Brain pericyte (primary cell): ENCODE data around the gene HEXB.

Experiments
- DNase-seq: peaks from one replicate; pipeline ENCODE4 v3.0.0-alpha.2; 2012; ENCODE audit warnings: low read depth, low spot score

The HEXB gene

DNA sequence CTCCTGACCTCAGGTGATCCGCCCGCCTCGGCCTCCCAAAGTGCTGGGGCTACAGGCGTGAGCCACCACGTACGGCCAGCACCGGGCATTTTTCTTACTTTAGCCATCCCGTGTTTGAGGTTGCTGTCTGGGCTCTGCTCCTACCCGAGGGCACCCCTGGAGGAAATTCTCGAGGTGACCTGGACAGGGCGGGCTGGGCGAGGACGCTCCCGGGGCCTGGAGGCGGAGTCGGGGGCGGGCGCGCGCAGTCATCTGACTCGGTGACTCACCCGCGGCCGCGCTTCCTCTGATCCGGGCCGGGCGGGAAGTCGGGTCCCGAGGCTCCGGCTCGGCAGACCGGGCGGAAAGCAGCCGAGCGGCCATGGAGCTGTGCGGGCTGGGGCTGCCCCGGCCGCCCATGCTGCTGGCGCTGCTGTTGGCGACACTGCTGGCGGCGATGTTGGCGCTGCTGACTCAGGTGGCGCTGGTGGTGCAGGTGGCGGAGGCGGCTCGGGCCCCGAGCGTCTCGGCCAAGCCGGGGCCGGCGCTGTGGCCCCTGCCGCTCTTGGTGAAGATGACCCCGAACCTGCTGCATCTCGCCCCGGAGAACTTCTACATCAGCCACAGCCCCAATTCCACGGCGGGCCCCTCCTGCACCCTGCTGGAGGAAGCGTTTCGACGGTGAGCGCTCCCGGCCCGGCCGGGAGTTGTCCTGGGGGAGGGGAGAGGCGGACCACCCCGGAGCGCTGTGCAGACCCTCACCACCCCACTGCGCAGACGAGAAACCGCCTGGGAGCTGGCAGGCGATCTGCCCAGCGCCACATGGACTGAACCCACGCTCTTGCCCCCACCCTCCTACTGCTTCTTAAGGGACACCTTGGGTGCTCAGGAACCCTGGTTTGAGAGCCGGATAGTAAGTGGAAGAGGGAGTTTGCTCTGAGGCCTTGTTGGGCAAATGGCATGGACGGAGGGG, at the start of gene HEXB:
Gene HEXB, plus strand, starts transcription at position 334 of the 952 bp plus-strand sequence. Its CDS starts 28 bp downstream, at position 362.
- DNase-seq: no peak

DNA sequence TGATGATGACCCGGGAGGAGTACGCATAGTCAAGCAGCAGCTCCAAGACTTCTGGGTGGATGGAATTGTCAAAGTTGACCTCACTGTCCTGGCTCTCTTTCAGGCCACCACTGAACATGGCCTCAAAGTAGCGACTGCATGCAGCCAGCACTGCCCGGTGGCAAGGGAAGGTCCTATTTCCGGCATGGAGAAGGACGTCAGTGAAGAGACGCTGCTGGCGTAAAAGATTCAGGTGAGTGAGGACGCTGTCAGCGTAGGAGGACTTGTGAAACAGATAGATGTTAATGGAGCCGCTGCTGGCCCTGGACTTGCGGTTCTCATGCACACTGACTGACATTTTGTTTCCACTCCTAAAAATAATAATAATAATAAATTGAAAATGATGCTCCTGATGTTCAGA, 48.9 kb upstream of the HEXB start:
- DNase-seq: no peak

DNA sequence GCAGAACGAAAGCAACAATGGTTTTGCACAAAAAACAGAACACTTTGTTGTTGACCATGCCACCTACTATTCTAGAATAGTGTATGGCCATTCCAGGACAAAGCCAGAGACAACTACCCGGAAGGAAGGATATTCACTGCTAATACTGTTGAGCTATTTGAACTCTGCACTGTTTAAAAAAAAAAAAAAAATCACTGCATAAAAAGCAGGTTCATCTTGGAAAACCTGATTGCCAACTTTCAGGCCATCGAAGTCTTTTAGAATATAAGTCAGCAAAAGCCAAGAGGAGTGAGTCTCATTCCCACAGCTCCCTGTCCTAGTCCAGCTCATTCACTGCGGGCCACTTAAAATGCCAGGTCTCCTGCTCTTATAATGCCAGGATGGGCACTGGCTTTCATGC, 48.5 kb upstream of the HEXB start:
- DNase-seq: no peak

DNA sequence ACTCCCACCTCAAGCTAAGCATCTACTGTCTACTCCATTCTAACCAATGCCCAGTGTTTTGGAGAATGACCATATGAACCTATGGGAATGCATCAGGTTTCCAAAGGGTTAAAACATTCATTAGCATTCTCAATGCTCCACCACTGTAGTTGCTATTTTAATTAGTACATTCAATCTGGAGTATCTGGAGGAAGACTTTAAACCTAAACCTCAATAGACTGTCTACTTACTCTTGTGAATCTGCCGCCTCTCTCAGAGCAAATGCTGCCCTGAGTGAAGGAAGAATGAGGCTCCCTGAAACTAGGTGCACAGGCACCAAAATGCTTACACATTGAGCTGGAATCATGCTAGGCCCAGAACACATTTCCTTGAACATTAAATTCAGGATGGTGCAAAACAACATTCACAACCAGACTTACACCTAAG, 46.5 kb upstream of the HEXB start:
- no peak for DNase-seq

DNA sequence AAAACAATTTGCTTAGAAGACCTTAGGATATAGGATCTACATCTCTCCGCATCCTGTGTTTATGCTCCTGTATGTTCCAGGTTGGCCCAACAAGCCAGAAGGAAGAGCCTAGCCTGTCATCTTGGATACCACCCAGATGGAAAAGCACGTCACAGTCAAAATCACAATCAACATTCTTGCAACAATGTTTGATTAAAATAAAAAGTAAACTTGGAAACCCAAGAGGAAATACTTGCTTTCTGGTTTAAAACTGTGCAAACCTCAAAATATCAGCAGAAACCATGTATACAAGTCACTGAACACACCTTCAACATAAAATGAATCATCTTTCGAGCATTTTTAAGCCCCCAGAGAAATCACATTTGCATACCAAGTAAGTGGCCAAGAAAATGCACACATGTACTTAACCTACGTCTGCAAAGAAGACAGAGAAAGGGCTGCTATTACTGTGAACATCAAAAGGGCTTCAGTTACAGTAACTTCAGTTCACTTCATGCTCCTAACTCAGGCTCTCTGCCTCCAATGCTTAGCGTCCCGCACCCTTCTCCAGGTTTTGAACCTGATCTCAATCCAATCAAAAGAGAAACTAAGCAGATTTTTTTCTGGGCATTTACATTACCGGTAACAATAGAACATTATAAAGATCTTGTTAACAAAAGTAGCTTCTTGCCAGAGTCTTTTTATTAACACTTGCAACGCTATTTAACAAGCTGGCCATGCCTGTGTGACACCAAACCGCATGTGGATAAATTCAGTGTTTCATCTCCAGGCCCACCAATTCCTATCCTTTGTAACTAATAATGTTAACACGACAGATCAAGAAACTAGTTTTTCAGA, 45.8 kb upstream of the HEXB start:
- no peak for DNase-seq

DNA sequence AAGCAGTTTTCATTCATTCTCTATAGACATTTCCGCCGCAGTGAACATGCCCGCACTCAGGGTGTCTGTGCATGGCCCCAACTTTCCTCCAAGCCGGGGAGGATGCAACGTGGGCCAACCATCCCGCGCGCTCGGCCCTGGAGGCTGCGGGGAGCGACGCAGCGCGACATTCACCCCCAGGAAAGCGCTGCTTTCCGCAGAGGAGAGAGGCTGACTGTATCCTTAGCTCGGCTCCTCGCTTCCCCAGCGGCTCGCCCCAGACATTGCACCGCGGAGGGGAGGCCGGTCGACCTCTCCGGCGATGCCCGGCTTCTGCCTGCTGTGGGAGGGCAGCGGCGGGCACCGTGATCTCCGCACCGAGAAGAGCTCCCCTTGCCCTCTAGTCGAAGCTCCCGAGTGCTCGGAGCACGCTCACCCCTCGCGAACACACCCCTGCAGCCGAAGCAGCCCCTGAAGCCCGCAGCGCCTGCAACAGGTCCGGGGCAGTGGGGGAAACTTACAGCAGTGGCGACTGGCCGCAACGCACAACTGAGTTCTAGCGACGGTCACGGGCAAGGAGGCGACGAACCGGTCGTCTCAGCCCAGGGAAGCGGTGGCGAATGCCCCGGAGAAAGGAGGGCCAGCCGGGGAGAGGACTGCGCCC, 45.1 kb upstream of the HEXB start:
- no peak for DNase-seq

DNA sequence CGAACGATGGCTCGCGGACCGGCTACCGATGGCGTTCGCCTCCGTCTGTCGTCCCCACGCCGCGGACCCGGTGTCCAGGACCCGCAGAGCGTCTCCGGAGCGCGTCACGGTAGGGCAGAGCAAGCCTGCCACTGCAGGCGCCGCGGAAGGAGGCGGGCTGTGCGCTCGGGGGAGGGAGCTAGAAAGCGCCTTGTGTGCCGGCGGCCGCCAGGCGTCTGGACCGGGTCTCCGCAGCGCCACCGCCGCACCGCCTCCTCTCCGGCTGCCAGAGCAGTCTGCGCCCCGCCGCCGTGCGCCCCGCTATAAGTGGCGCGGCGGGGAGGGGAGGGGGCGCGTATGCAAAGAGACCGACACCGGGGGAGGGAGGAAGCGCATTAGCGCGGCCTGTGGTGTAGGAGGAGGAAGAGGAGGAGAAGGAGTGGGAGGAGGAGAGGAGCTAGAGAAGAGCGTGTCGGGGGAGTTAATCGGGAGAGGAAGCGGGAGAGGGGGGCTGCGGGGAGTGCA, 44.5 kb upstream of the HEXB start, which contains the start of gene ENC1:
Gene ENC1, minus strand, starts transcription at position 279 of the 504 bp plus-strand sequence. CDS start 4,243 bp downstream, outside the sequence.
- no peak for DNase-seq

DNA sequence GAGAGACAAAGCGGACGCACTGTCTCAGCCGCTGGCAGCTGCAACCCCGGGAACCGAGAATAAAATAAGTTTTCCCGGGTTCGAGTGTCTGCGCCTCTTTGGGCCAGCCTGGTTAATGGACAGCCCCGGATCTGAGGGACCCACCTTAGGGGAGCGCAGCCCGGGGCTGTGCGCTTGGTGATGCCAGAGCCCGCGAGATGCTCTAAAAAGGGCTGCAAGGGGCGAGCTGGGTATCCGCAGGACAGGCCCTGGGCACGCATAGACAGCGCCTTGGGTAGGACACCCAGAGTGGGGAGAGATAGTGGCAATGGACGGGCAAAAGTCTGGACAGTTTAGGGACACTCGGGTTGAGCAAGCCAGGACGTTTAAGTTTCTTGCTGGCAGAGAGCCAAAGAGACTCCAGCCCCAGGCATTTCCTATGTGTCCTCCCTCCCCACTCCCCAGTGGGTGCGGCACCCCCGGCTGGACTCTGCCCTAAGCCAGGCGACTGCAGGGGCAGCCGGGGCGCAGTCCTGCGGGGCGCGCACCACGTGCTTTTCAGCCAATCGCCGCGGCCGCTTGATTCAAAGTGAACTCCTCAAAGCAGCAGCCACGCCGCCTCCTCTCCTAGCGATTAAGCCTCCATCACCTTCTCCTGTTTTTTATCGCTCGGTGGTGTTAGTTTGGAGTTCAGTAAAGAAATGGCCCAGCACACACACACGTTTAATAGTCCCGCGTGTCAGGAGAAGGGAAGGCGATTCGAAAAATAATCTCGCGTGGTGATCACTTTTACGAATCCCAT, 43.9 kb upstream of the HEXB start:
- DNase-seq: no peak

DNA sequence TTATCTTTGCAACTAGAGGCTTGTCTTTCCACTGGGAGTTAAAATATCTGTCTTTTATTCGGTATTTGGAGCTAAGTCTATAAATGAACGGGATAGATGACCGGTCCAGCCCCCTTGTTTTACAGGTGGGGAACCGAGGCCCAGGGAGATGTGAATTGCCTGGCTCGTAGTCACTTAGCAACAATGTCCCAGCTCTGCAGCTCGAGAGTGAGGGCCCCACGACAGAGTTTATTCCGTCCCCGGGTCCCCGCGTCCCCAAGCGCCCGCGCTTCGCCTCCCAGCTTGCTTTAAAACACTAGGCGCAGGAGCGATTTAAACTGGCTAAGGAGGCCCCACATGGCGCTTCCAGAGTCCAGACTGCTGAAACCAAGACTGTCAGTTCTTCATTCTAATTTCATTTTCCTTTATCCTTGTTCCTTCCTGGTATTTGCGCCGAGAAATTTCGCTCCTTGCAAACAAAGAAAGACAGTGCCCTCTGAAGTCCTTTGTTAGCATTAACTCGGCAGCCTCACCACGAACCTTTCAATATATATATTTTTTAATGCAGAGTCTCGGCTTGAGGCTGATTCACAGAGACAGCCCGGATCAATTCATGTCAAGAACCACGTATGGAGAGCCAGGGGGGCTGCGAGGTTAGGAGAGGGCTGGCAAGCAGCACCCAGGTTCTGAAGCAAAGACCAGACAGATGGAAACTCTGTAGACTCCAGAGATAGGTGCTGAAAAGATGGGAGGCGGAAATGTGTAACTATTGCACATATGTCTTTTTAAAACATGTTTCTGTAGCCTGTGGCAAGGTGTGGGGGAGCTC, 43.1 kb upstream of the HEXB start:
- no peak for DNase-seq

DNA sequence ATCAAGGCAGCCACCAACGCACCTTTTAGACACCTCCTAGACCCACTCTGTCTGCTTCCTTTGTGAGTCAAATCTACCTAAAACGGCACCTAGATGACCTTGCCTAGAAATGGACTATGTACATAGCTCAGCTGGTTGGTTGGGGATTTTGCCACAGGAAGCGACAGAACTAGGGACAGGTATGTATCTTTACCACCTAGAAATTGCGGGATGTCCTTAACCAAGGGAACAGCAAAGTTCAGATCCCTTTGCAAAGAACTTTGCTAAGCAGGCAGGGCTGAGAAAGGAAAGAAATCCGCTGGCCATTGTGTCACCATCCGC, 42.5 kb upstream of the HEXB start:
- no peak for DNase-seq

DNA sequence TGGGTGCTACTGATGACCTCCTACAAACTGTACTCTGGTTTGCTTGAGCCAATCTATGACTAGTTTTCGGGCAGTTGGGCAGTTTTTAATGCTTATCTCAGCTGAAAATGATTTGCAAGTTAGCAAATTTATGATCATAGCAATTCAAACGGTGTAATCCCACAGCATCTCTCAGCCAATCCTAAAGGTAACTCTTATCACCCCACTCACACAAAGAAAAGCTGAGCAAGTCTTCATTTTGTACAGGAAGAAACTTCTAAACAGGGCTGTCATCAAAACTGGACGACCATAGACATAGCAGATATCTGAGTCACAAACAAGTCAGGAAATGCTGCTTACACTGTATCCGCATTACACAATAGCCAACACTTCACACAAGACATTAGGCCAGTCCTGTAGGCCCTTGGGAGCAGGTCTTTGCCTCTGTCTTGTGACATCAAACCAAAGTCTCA, 41.9 kb upstream of the HEXB start:
- no peak for DNase-seq

DNA sequence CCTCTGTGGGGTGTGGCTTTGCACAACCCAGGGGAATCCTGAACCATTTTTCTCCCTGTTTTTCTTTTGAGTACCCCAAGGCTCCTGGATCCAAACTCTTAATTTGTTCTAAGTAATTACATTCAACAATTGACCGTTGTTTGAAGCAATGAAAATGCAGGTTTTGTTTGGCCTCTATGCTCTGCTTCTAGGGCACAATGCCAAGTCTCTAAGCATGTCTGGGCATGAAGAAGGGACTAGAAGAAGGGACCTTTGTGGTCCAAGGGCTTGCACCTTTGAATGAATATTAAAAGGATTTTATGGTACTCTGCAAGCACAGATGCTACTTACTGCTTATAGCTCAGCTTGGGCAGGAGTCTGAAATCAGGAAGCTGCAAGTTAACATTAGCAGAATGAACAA, 37.9 kb upstream of the HEXB start:
- no peak for DNase-seq

DNA sequence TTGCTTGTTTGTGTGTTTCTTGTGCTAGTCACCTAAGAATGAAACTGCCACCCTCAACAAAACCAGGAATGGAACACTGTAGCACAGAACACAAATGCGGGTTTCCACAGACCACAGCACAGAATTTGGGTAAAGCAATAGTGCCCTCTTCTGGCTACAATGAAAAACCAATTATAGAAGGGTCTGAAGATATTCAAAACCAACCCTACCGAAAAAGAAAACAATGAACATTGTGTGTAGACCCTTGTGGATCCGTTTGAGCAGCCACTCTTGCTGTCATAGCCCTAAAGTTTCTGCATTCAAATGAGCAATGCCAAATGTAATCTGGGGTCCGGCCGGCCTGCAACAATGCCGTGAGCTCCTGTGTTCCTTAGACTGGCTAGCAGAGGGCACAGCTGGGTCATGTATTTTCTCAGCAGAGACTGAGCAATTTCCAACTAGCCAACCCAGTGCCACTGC, 36.2 kb upstream of the HEXB start:
- DNase-seq: no peak

DNA sequence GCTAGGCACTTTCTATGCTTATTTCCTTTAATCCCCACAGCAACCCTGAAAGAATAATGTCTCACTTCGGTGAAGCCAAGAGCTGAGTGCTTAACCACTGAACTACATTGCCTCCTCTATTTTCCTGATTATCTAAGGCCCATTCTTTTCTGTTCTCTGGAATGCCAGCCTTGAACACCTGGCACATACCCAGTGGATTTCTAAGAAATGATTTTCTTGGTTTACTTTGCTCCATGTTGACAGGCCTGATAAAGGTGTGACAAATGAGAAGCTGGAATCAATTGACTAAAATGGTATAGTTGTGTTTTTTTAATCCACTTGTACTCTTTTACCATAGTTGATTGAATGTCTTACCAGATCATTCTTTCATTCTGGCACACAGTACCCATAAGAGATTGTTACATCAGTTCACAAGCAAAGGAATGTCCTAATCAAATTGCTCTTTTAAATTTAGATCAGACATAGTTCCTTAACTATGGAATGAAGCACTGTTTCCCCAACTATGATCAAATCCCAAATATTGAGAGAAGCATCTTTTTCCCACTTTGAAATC, 35.5 kb upstream of the HEXB start:
- DNase-seq: no peak

DNA sequence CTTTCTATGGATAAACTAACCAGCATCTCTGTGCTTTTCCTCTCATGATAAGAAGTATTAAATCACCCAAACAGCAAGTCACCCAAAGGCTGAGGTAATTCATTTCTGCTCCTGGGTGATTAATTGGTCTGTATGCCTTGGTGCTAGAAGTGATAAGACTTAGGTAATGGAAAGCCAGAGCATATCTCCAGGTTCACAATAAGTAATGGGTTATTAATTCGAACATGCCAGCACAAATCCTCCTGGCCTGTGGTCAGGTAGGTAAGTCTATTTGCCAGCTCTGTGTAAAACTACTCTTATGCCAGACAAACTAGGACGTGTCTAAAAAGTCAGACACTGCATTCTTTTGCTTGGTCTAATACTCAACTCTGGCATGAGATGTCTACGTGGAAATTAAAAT, 33.3 kb upstream of the HEXB start:
- no peak for DNase-seq

DNA sequence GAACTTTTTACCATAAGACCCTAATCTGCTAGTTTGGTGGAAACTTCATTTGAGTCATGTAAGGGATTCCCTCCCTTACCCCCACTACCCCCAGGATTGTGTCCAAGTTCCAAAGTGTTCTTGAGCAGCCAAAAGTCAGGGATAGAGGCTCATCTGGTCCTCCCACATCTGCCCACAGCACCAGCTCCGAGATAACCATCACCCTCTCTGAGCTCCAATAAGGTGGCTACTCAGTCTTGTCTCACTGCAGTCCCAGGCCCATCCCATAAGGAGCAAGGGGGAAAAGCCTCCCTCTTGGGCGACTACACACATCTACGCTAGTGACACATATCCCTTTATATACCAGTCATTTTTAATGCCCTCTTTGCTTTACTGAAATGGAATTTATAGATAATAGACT, 32.5 kb upstream of the HEXB start:
- DNase-seq: no peak

DNA sequence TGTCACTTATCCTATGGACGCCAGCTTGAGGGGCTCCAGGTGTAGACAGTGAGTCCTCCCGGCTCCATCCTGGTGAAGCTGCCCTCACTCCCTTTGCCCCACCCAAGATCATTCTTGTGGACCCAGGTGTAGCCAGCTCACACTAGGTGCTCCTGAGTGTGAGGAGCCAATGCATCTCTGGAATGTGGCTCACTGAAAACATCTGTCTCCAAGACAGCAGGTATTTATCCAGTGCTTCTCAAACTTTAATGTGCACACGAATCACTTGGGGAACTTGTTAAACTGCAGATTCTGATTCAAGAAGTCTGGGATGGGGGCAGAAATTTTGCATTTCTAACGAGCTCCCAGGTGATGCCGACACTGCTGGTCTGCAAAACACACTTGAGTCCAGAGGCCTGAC, 31.0 kb upstream of the HEXB start:
- DNase-seq: no peak

DNA sequence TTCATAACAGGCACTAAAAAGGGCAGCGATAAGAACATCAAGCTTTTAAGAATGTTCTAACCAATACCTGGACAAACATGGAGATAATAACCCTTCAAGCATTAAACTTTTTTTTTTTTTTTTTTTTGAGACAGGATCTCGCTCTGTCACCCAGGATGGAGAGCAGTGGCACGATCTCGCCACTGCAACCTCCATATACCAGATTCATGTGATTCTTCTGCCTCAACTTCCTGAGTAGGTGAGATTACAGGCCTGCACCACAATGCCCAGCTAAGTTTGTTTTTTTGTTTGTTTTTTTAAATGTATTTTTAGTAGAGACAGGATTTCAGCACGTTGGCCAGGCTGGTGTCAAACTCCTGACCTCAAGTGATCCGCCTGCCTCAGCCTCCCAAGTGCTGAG, 29.8 kb upstream of the HEXB start:
- no peak for DNase-seq

DNA sequence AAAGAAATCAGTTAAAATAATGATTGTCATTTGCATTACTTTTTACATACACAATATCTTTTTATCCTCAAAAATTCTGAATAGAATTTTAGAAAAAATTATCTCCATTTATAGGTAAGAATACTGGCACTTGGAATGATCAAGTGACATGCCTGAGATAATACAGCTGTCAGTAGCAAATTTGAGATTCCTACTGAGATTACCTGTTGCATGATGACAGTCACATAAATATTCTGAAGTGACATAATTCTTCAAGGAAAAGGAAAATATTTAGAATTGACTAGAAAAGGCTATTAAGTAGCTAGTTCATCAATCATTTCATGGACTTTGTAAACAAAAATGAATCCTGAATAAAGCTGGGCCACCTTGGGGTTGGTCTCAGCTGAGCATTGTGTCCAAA, 29.3 kb upstream of the HEXB start:
- DNase-seq: no peak

DNA sequence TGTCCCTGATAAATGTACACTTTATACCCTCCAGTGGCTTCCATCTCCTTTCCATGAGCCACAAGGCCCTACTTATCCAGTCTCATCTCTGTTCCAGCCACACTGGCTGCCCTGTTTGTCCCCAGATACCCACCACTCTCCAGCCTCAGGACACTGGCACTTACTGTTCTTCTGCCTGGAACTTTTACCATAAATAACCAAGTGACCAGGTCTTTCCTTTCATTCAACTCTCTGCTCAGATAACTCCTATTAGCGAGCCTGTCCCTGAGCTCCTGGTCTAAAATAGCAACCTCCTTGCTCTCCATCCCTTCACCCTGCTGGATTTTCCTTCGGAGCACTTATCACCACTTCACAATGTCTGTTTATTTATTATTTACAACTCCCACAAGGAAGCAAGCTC, 27.9 kb upstream of the HEXB start:
- no peak for DNase-seq
